ENCODE data around the gene CAB39. TPM values are rescaled to one million over a fixed set of nuclear protein-coding genes. Genes with fewer than 3 reads are reported as not detected.
A peak's percentile ranks its signal among the peaks of the same experiment; 100 is the strongest.

CAB39 gene
- total and polyA plus RNA-seq, 2 donors (not counting 1 experiment from before 2014, with no cell fraction given) = 51.1 to 72.3 TPM

- Histone ChIP-seq H3K27ac (ENCODE audit: insufficient read depth, low read length) (no peak overlapping the region), H3K27me3 (ENCODE audit: control insufficient read depth, insufficient read depth, low read length) (no peaks in the 10 kb centered on the region), H3K4me1 (ENCODE audit: control insufficient read depth, extremely low read depth, insufficient read depth, low read length) (peaks cover 3% of the 10 kb centered on the region), H2AFZ (ENCODE audit: low read length) (no peak overlapping the region), H3K36me3 (ENCODE audit: control insufficient read depth, insufficient read depth, low read length) (peaks cover 1% of the 10 kb centered on the region), H3K4me2 (ENCODE audit: extremely low read depth, insufficient read depth, low read length) (no peak overlapping the region), H3K4me3 (replicated peaks in 1 of 4; ENCODE audit: control extremely low read depth in 1 of 4, insufficient read depth in 1 of 4, low read depth in 3 of 4, low read length in 4 of 4) (no peak overlapping the region), H4K20me1 (ENCODE audit: control insufficient read depth, extremely low read depth, insufficient read depth, low read length) (no peaks in the 10 kb centered on the region), H3K79me2 (ENCODE audit: control insufficient read depth, insufficient read depth, low read length) (peaks cover 70% of the 10 kb centered on the region), H3K9ac (ENCODE audit: insufficient read depth, low read length) (no peak overlapping the region), H3K9me3 (ENCODE audit: control insufficient read depth, insufficient read depth, low read depth, low read length) (no peaks in the 10 kb centered on the region)
- TF ChIP-seq EZH2 (IDR thresholded peaks at IDR 0.05; ENCODE audit: low read length, missing control alignments) (no peak), CTCF (conservative IDR thresholded peaks at IDR 0.05 in 1 of 2, IDR thresholded peaks at IDR 0.05 in 1 of 2; ENCODE audit: low read depth in 1 of 2, low read length in 2 of 2) (no peak)
- DNase-seq (ENCODE audit: low read depth in 2 of 2) = no peak
These were observed 30.1 kb downstream of the CAB39 start for GRCh38 chr2:230742781-230743180.

DNA sequence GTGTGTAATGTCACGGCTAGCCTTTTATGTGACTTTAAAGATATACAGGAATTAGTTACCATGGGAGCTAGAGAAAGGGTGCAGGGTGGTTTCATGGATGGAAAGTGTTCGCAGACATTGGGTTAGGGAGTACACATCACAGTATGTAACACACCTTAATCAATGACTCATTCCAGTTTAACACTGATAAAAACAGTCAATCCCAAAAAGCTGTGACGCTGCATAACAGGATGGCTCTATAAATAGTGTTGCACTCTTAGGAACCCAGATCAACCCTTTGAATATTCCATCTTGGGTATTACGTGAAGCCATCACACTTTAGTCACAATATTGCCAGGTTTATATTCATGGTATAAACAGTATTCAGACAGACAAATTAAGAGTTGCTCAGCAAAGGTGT lies 33.6 kb downstream of the CAB39 start:
- TF ChIP-seq EZH2 (IDR thresholded peaks at IDR 0.05; ENCODE audit: low read length, missing control alignments) (no peak), CTCF (conservative IDR thresholded peaks at IDR 0.05 in 1 of 2, IDR thresholded peaks at IDR 0.05 in 1 of 2; ENCODE audit: low read depth in 1 of 2, low read length in 2 of 2) (no peak)
- Histone ChIP-seq H3K9ac (ENCODE audit: insufficient read depth, low read length) (no peak overlapping the region), H3K27ac (ENCODE audit: insufficient read depth, low read length) (no peak overlapping the region), H3K36me3 (ENCODE audit: control insufficient read depth, insufficient read depth, low read length) (peaks cover 1% of the 10 kb centered on the region), H3K4me2 (ENCODE audit: extremely low read depth, insufficient read depth, low read length) (no peak overlapping the region), H3K27me3 (ENCODE audit: control insufficient read depth, insufficient read depth, low read length) (no peaks in the 10 kb centered on the region), H4K20me1 (ENCODE audit: control insufficient read depth, extremely low read depth, insufficient read depth, low read length) (no peaks in the 10 kb centered on the region), H3K79me2 (ENCODE audit: control insufficient read depth, insufficient read depth, low read length) (peaks cover 64% of the 10 kb centered on the region), H3K4me3 (replicated peaks in 1 of 4; ENCODE audit: control extremely low read depth in 1 of 4, insufficient read depth in 1 of 4, low read depth in 3 of 4, low read length in 4 of 4) (no peak overlapping the region), H2AFZ (ENCODE audit: low read length) (no peak overlapping the region), H3K9me3 (ENCODE audit: control insufficient read depth, insufficient read depth, low read depth, low read length) (no peaks in the 10 kb centered on the region), H3K4me1 (ENCODE audit: control insufficient read depth, extremely low read depth, insufficient read depth, low read length) (no peaks in the 10 kb centered on the region)
- no peak for DNase-seq (ENCODE audit: low read depth in 2 of 2)

DNA sequence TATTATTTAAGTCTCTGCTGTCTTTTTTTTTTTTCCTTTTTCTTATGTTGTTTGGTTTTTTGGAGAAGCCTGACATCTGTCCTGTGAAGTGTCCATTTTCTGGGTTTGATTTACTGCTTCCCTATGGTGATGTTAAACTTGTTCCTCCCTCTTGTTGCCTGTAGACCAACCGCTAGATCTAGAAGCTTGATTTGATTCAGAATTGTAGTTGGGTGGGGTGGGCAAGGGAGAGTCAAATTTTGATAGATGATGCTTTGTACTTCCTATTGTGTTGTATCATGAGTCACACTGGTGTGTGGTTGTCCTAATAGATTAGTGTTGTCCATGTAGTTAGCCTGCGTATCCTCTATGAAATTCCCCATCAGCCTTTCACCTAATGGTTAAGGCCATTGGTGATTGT lies 35.4 kb downstream of the CAB39 start:
- DNase-seq (ENCODE audit: low read depth in 2 of 2) = peak in 1 of 2 donors; percentile 80
- Histone ChIP-seq H4K20me1 (ENCODE audit: control insufficient read depth, extremely low read depth, insufficient read depth, low read length) (no peaks in the 10 kb centered on the region), H3K79me2 (ENCODE audit: control insufficient read depth, insufficient read depth, low read length) (peaks cover 66% of the 10 kb centered on the region)

More for the DNA sequence above, 35.4 kb downstream of the CAB39 start:
- H3K9me3 ChIP-seq (ENCODE audit: control insufficient read depth, insufficient read depth, low read depth, low read length) = no peaks in the 10 kb centered on the region
- no peak overlapping the region for H3K4me3 ChIP-seq (replicated peaks in 1 of 4; ENCODE audit: control extremely low read depth in 1 of 4, insufficient read depth in 1 of 4, low read depth in 3 of 4, low read length in 4 of 4)
- peaks cover 1% of the 10 kb centered on the region for H3K36me3 ChIP-seq (ENCODE audit: control insufficient read depth, insufficient read depth, low read length)
- no peaks in the 10 kb centered on the region for H3K4me1 ChIP-seq (ENCODE audit: control insufficient read depth, extremely low read depth, insufficient read depth, low read length)
- no peak overlapping the region for H3K27ac ChIP-seq (ENCODE audit: insufficient read depth, low read length)
- no peak overlapping the region for H3K9ac ChIP-seq (ENCODE audit: insufficient read depth, low read length)
- no peak overlapping the region for H2AFZ ChIP-seq (ENCODE audit: low read length)
- TF ChIP-seq CTCF (conservative IDR thresholded peaks at IDR 0.05 in 1 of 2, IDR thresholded peaks at IDR 0.05 in 1 of 2; ENCODE audit: low read depth in 1 of 2, low read length in 2 of 2) (no peak), EZH2 (IDR thresholded peaks at IDR 0.05; ENCODE audit: low read length, missing control alignments) (no peak)
- H3K4me2 ChIP-seq (ENCODE audit: extremely low read depth, insufficient read depth, low read length) = no peak overlapping the region
- H3K27me3 ChIP-seq (ENCODE audit: control insufficient read depth, insufficient read depth, low read length) = no peaks in the 10 kb centered on the region

All from fibroblast of lung (primary cell).